Neural cell (in vitro differentiated cells): ENCODE results near the gene RASL11B. TPM values are rescaled to one million over a fixed set of nuclear protein-coding genes. Genes with fewer than 3 reads are reported as not detected.

Source experiments
- H2AFZ ChIP-seq: fragments of 200-600, 300-800 bp; sonication (generic), shearing (Covaris generic); 2 replicates; pipeline ENCODE4 v1.6.0; 2014; ENCODE audit warnings: low read depth, mild to moderate bottlenecking, antibody characterized with exemption, low read length, moderate library complexity
- H3F3A ChIP-seq: fragments of 200-600 bp; shearing (Covaris generic); 2 replicates; pipeline ENCODE4 v1.6.1; 2016; ENCODE audit warnings: mild to moderate bottlenecking, moderate library complexity, mixed read lengths, antibody characterized with exemption, low read length; ENCODE audit not compliant: insufficient read depth, poor library complexity, severe bottlenecking
- H3K27ac ChIP-seq: fragments of 200-600, 300-800 bp; sonication (generic), shearing (Covaris generic); 2 replicates; pipeline ENCODE4 v1.5.1; 2014; ENCODE audit warnings: mild to moderate bottlenecking, low read length, moderate library complexity
- H3K27me3 ChIP-seq: fragments of 300-800, 200-600 bp; sonication (generic), shearing (Covaris generic); 2 replicates; pipeline ENCODE4 v1.6.0; 2014; ENCODE audit warnings: mild to moderate bottlenecking, low read depth, low read length, moderate library complexity; ENCODE audit not compliant: insufficient read depth
- H3K36me3 ChIP-seq: fragments of 300-800, 200-600 bp; sonication (generic), shearing (Covaris generic); 2 replicates; pipeline ENCODE4 v1.5.1; 2014; ENCODE audit warnings: mild to moderate bottlenecking, antibody characterized with exemption, low read length, moderate library complexity; ENCODE audit not compliant: insufficient read depth
- H3K4me2 ChIP-seq: fragments of 300-800, 200-600 bp; sonication (generic), shearing (Covaris generic); 2 replicates; pipeline ENCODE4 v1.6.0; 2014; ENCODE audit warnings: mild to moderate bottlenecking, low read length
- H3K4me3 ChIP-seq: fragments of 300-800, 200-600 bp; sonication (generic), shearing (Covaris generic); 2 replicates; pipeline ENCODE4 v1.5.1; 2014; ENCODE audit warnings: mild to moderate bottlenecking, low read length, moderate library complexity
- H3K79me2 ChIP-seq: fragments of 200-600 bp; shearing (Covaris generic); replicated peaks from 2 replicates; pipeline ENCODE4 v1.6.0; 2014; ENCODE audit warnings: mild to moderate bottlenecking, low read length, moderate library complexity; ENCODE audit not compliant: insufficient read depth
- H3K9ac ChIP-seq: fragments of 300-800, 200-600 bp; sonication (generic), shearing (Covaris generic); 2 replicates; pipeline ENCODE4 v1.6.1; 2016; ENCODE audit warnings: mild to moderate bottlenecking, low read length, mixed read lengths
- H3K9me2 ChIP-seq: fragments of 200-600 bp; shearing (Covaris generic); 2 replicates; pipeline ENCODE4 v1.6.1; 2016; ENCODE audit warnings: mild to moderate bottlenecking, low read length, mixed read lengths; ENCODE audit not compliant: insufficient read depth
- H3K9me3 ChIP-seq: fragments of 200-600, 300-800 bp; sonication (generic), shearing (Covaris generic); 2 replicates; pipeline ENCODE4 v1.6.1; 2016; ENCODE audit warnings: mild to moderate bottlenecking, mixed run types, low read length, moderate library complexity, mixed read lengths
- H4K20me1 ChIP-seq: fragments of 200-600 bp; shearing (Covaris generic); 2 replicates; pipeline ENCODE4 v1.6.1; 2016; ENCODE audit warnings: mild to moderate bottlenecking, mixed run types; ENCODE audit not compliant: insufficient read depth
- EP300 ChIP-seq: fragments of 450-650 bp; conservative IDR thresholded peaks from 2 replicates; pipeline ENCODE4 v1.6.1; 2014; ENCODE audit warnings: antibody characterized with exemption, mild to moderate bottlenecking, moderate library complexity; ENCODE audit not compliant: poor library complexity, severe bottlenecking
- EZH2 ChIP-seq: fragments of 200-600, 300-800 bp; shearing (Covaris generic), sonication (generic); IDR thresholded peaks from 2 replicates; pipeline ENCODE4 v1.6.1; 2014; ENCODE audit warnings: antibody characterized with exemption, low read length, borderline replicate concordance, mild to moderate bottlenecking; ENCODE audit not compliant: insufficient read depth, poor library complexity, severe bottlenecking
- MXI1 ChIP-seq: fragments of 450-650 bp; conservative IDR thresholded peaks from 2 replicates; pipeline ENCODE4 v1.6.1; 2014; ENCODE audit warnings: antibody characterized with exemption, mild to moderate bottlenecking; ENCODE audit not compliant: poor library complexity, severe bottlenecking
- POLR2AphosphoS5 ChIP-seq: IDR thresholded peaks from 2 replicates; pipeline ENCODE4 v1.6.1; 2012
- RAD21 ChIP-seq: fragments of 450-650 bp; conservative IDR thresholded peaks from 2 replicates; pipeline ENCODE4 v1.6.1; 2014; ENCODE audit warnings: antibody characterized with exemption, mild to moderate bottlenecking, moderate library complexity
- SMC3 ChIP-seq: fragments of 450-650 bp; conservative IDR thresholded peaks from 2 replicates; pipeline ENCODE4 v1.6.1; 2014; ENCODE audit warnings: antibody characterized with exemption, mild to moderate bottlenecking, moderate library complexity; ENCODE audit not compliant: poor library complexity
- TAF1 ChIP-seq: IDR thresholded peaks from 2 replicates; pipeline ENCODE4 v1.6.1; 2012; ENCODE audit warnings: low read depth
- polyA plus RNA-seq: library from polyadenylated mRNA; depleted of rRNA; stranded (reverse); fragments of >200 nt; gene quantifications from 2 replicates; pipeline ENCODE4 v1.2.3, GENCODE V29; 2014
- TF ChIP-seq, protein P1 (sequence below): IDR thresholded peaks from 2 replicates; pipeline ENCODE4 v1.6.1; 2012; ENCODE audit warnings: borderline replicate concordance
- TF ChIP-seq, protein P2 (sequence below): fragments of 450-650 bp; IDR thresholded peaks from 2 replicates; pipeline ENCODE4 v1.5.1; 2014; ENCODE audit warnings: antibody characterized with exemption, mild to moderate bottlenecking, moderate library complexity; ENCODE audit not compliant: poor library complexity, severe bottlenecking

RASL11B gene
- polyA plus RNA-seq, 1 donor from 2014 or later, result 2.1 TPM

DNA sequence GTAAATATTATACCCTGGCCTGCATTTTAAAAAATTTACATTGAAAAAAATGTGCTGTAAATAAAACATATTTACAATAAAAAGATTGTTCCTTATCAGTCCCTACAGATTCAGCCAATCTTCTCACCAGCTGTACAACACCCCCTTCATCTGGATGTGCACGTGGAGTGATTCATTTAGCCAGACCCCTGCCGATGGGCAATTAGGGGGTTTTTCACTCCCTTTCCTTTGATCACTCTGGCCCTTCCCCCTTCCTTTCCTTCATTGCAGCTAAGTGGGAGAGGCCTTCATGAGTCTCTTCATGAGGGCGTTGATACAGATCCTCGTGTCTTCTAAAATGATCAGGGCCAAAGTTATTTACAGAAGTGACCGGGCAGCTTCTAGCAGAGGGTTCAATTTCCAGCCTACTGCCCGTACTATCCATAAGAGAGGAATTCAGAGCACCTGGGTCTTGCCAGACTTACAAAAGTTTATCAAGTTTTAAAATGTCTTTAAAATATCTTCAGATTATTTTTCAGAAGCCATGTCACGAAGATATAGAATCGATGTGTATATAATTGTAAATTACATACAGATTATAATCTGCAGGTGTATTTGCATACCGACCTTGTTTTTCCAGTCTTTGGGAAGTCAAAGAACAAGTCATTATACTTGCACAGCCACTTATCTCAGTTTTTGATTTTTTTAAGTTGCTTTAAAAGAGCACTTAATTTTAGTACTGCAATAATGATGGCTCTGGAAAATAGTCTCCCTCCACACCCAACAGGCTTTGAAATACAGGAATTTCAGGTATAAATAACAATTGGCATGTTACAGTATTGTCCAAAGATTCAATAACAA, 21.4 kb upstream of the RASL11B start:
- Histone ChIP-seq H3K27me3 (no peaks in the 10 kb centered on the region), H4K20me1 (no peaks in the 10 kb centered on the region), H3K9me2 (no peaks in the 10 kb centered on the region), H3K4me2 (no peak overlapping the region), H3K4me3 (no peak overlapping the region), H3K27ac (no peak overlapping the region), H3K9ac (no peak overlapping the region), H3K36me3 (no peaks in the 10 kb centered on the region), H3K79me2 (no peaks in the 10 kb centered on the region), H2AFZ (no peak overlapping the region), H3K9me3 (no peaks in the 10 kb centered on the region), H3F3A (no peaks in the 10 kb centered on the region)
- TF ChIP-seq POLR2AphosphoS5, result no peak

DNA sequence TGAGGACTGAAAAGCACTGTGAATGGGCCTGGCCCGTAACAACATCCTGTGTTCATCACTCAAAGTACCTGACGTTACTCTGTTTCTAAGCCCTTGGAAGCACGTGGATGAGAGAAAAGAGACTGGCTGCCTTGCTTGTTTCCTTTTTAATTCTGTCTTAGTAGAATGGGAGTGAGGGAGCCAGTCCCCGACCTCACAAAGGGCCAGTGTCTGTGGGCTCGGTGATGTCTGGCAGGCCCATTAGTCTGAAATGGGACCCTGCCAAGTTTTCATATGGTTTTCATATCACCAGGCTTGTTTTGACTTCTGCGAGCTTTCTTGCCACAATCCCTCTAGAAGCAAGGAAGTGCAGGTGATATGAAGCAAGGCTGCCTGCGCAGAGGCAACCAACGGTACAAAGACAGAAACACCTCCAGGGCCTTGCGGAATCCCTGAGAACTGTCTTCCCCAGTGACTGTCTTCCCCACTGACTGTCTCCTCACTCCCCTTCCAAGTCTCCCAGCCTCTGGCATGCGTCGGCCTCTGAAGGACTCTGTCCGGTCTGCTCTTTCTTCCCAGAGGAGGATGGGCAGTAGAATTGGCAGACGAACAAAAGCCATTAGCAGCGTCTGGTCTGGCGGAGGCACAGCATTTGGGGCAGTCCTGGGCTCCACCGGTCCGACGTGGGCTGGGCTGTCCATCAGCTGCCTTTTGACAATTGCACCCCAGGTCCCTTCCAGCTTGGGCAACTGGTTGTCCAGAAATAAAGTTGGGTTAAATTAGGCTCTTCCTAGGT, 20.2 kb upstream of the RASL11B start:
- no peaks in the 10 kb centered on the region for H3K36me3 ChIP-seq
- no peak for TF ChIP-seq TAF1
- TF ChIP-seq, protein P1, sequence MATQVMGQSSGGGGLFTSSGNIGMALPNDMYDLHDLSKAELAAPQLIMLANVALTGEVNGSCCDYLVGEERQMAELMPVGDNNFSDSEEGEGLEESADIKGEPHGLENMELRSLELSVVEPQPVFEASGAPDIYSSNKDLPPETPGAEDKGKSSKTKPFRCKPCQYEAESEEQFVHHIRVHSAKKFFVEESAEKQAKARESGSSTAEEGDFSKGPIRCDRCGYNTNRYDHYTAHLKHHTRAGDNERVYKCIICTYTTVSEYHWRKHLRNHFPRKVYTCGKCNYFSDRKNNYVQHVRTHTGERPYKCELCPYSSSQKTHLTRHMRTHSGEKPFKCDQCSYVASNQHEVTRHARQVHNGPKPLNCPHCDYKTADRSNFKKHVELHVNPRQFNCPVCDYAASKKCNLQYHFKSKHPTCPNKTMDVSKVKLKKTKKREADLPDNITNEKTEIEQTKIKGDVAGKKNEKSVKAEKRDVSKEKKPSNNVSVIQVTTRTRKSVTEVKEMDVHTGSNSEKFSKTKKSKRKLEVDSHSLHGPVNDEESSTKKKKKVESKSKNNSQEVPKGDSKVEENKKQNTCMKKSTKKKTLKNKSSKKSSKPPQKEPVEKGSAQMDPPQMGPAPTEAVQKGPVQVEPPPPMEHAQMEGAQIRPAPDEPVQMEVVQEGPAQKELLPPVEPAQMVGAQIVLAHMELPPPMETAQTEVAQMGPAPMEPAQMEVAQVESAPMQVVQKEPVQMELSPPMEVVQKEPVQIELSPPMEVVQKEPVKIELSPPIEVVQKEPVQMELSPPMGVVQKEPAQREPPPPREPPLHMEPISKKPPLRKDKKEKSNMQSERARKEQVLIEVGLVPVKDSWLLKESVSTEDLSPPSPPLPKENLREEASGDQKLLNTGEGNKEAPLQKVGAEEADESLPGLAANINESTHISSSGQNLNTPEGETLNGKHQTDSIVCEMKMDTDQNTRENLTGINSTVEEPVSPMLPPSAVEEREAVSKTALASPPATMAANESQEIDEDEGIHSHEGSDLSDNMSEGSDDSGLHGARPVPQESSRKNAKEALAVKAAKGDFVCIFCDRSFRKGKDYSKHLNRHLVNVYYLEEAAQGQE, result no peak
- TF ChIP-seq EZH2, result no peak
- TF ChIP-seq MXI1, result no peak
- TF ChIP-seq, protein P2, sequence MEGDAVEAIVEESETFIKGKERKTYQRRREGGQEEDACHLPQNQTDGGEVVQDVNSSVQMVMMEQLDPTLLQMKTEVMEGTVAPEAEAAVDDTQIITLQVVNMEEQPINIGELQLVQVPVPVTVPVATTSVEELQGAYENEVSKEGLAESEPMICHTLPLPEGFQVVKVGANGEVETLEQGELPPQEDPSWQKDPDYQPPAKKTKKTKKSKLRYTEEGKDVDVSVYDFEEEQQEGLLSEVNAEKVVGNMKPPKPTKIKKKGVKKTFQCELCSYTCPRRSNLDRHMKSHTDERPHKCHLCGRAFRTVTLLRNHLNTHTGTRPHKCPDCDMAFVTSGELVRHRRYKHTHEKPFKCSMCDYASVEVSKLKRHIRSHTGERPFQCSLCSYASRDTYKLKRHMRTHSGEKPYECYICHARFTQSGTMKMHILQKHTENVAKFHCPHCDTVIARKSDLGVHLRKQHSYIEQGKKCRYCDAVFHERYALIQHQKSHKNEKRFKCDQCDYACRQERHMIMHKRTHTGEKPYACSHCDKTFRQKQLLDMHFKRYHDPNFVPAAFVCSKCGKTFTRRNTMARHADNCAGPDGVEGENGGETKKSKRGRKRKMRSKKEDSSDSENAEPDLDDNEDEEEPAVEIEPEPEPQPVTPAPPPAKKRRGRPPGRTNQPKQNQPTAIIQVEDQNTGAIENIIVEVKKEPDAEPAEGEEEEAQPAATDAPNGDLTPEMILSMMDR, result no peak
- TF ChIP-seq RAD21, result no peak
- no peak for TF ChIP-seq SMC3
- no peak for TF ChIP-seq POLR2AphosphoS5
- no peak for TF ChIP-seq EP300
- no peaks in the 10 kb centered on the region for H3F3A ChIP-seq
- H3K9me2 ChIP-seq, result no peaks in the 10 kb centered on the region
- H4K20me1 ChIP-seq, result no peaks in the 10 kb centered on the region
- H3K4me3 ChIP-seq, result no peak overlapping the region
- H3K9ac ChIP-seq, result no peak overlapping the region
- H3K27ac ChIP-seq, result no peak overlapping the region
- H3K4me2 ChIP-seq, result no peak overlapping the region
- H3K9me3 ChIP-seq, result no peaks in the 10 kb centered on the region
- H2AFZ ChIP-seq, result no peak overlapping the region
- no peaks in the 10 kb centered on the region for H3K27me3 ChIP-seq
- no peaks in the 10 kb centered on the region for H3K79me2 ChIP-seq
